AG04449 (cell line): ENCODE results near the gene NFIL3.
"Not testable (repeated sequence)": the region's sequence is repeated elsewhere in the genome, so short reads cannot be mapped to it uniquely, and the experiment has no call there.

Experiments
- CTCF ChIA-PET: fragments of 350-600 bp; formaldehyde crosslinking; extraction: SDS; loops from one replicate; lab custom pipeline; 2021; ENCODE audit warnings: antibody characterized with exemption; lab: Yijun Ruan, JAX
- POLR2A ChIA-PET: fragments of 400-600, 350-600 bp; formaldehyde crosslinking; extraction: SDS; loops from one replicate; lab custom pipeline; 2020; ENCODE audit warnings: antibody characterized with exemption, inconsistent platforms; lab: Yijun Ruan, JAX
- DNase-seq: peaks from one replicate; pipeline ENCODE4 v3.0.0-alpha.2; 2010; ENCODE audit warnings: low read depth, low spot score
- H3K4me3 ChIP-seq: 2 replicates; pipeline ENCODE4 v1.5.1; 2011; ENCODE audit warnings: low read depth, mild to moderate bottlenecking, control low read depth, low read length
- CTCF ChIP-seq: IDR thresholded peaks from one replicate; pipeline ENCODE4 v1.5.1; 2011; ENCODE audit warnings: mild to moderate bottlenecking, moderate library complexity, low read length, control low read depth, inconsistent platforms; ENCODE audit not compliant: insufficient read depth; ENCODE audit errors: missing control alignments

NFIL3 gene

GRCh38 chr9:91423785-91424402, at the start of gene NFIL3:
Gene NFIL3 (minus strand): TSS chr9:91423832. CDS start chr9:91410734, 13,098 bp downstream.
- ChIA-PET POLR2A (interaction anchor here (0.6 to 1.8 kb wide), 3 partner anchors 9 to 267 kb away, joined by 3 to 10 read pairs (median 3); no protein-coding TSS in a partner anchor), CTCF (interaction anchor here (1.0 to 11.6 kb wide), 7 partner anchors 9 to 530 kb away, joined by 3 to 200 read pairs (median 4); no protein-coding TSS in a partner anchor)
- no peak for DNase-seq
- no peak for TF ChIP-seq CTCF
- peak within 1 kb of the TSS; percentile 87 for H3K4me3 ChIP-seq

- CTCF ChIA-PET, H3K4me3 ChIP-seq, DNase-seq, POLR2A ChIA-PET: not testable (repeated sequence)
These were observed 47.9 kb upstream of the NFIL3 start for GRCh38 chr9:91471524-91471923.

GRCh38 chr9:91465420-91465819, 41.8 kb upstream of the NFIL3 start:
- DNase-seq: peak; percentile 50
- ChIA-PET CTCF (interaction anchor here (1.3 kb wide), 1 partner anchor 550 kb away, joined by 5 read pairs; no protein-coding TSS in a partner anchor), POLR2A (no interaction called here)
- H3K4me3 ChIP-seq: no peak overlapping the region
- TF ChIP-seq CTCF: no peak

GRCh38 chr9:91458906-91459305, 35.3 kb upstream of the NFIL3 start:
- TF ChIP-seq CTCF: no peak
- H3K4me3 ChIP-seq: no peak overlapping the region
- CTCF ChIA-PET: interaction anchor here (1.3 to 1.4 kb wide), 2 partner anchors 14 to 543 kb away, joined by 3 to 5 read pairs; no protein-coding TSS in a partner anchor
- no peak for DNase-seq
- POLR2A ChIA-PET: no interaction called here

GRCh38 chr9:91452844-91453243, 29.2 kb upstream of the NFIL3 start:
- TF ChIP-seq CTCF: no peak
- POLR2A ChIA-PET: no interaction called here
- DNase-seq: no peak

GRCh38 chr9:91451431-91452270, 28.0 kb upstream of the NFIL3 start:
- H3K4me3 ChIP-seq: no peak overlapping the region
- ChIA-PET POLR2A (no interaction called here), CTCF (interaction anchor here (1.1 to 1.5 kb wide), 2 partner anchors 16 to 27 kb away, joined by 4 read pairs; no protein-coding TSS in a partner anchor)
- no peak for TF ChIP-seq CTCF
- DNase-seq: no peak

More at GRCh38 chr9:91452844-91453243, 29.2 kb upstream of the NFIL3 start:
- no peak overlapping the region for H3K4me3 ChIP-seq
- CTCF ChIA-PET: interaction anchor here (1.2 to 1.5 kb wide), 2 partner anchors 19 to 28 kb away, joined by 3 to 4 read pairs; no protein-coding TSS in a partner anchor
